Measurements from ENCODE around the gene R3HDM2.
"Not testable (repeated sequence)": the region's sequence is repeated elsewhere in the genome, so short reads cannot be mapped to it uniquely, and the experiment has no call there.

R3HDM2 gene

DNA sequence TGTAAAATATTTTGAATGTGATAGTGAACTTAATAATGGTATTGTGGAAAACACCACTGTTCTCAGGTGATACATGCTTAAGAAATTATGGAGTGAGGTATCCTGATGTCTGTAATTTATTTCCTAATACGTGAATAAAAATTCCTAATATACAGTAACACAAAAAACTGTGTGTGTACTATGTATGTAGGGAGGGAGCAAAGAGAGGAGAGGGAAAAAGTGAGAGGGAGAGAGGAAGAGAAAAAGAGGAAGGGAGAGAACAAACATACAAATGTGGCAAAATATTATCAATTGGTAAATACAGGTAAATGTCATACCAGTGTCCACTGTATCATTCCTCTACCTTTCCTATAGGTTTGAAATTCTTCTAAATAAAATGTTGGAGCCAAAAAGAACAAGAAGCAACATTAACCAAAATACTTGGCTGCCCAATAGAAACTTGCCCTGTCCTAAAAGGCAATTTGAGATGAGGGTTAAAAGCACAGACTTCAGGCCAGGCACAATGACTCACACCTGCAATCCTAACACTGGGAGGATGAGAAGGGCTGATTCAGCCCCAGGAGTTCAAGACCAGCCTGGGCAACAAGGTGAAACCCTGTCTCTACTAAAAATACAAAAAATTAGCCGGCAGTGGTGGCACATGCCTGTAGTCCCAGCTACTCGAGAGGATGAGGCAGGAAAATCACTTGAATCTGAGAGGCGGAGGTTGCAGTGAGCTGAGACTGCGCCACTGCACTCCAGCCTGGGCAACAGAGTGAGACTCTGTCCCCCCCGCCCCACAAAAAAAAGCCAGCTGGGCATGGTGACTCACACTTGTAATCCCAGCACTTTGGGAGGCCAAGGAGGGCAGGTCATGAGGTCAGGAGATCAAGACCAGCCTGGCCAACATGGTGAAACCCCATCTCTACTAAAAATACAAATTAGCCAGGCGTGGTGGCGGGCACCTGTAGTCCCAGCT lies 14.5 kb downstream of the R3HDM2 start:
- no peak overlapping the region for H3K27ac ChIP-seq (ENCODE audit: insufficient read depth in 1 of 2, low read depth in 1 of 2, low read length in 2 of 2, poor library complexity in 1 of 2, severe bottlenecking in 2 of 2)
- peak in 1 of 3 donors; percentile 3 for DNase-seq
- H3K4me1 ChIP-seq (ENCODE audit: control extremely low read depth in 1 of 4, control insufficient read depth in 4 of 4, insufficient read depth in 4 of 4, low read length in 3 of 4), result peaks cover 0 to 5% (median 0%) of the 10 kb centered on the region in 4 experiments
- ChIA-PET CTCF (interaction anchor here (1.5 kb wide), 1 partner anchor 9 kb away, joined by 3 read pairs; no protein-coding TSS in a partner anchor), POLR2A (no interaction called here)
- H3K4me3 ChIP-seq (ENCODE audit: control insufficient read depth in 1 of 7, extremely low read depth in 1 of 7, insufficient read depth in 4 of 7, low read depth in 2 of 7, low read length in 6 of 7), result no peak overlapping the region
- 96% methylated on average over 7 of the region's 8 CpGs for WGBS (ENCODE audit: insufficient coverage)
- peaks cover 0 to 4% (median 3%) of the 10 kb centered on the region in 4 experiments for H3K36me3 ChIP-seq (ENCODE audit: control insufficient read depth in 4 of 4, insufficient read depth in 4 of 4, low read length in 3 of 4)
- H3K27me3 ChIP-seq (replicated peaks in 2 of 5; ENCODE audit: control insufficient read depth in 4 of 5, insufficient read depth in 5 of 5, low read length in 4 of 5), result no peaks in the 10 kb centered on the region
- no peaks in the 10 kb centered on the region for H3K9me3 ChIP-seq (ENCODE audit: control extremely low read depth in 1 of 5, control insufficient read depth in 4 of 5, insufficient read depth in 2 of 5, low read depth in 1 of 5, low read length in 4 of 5)

DNA sequence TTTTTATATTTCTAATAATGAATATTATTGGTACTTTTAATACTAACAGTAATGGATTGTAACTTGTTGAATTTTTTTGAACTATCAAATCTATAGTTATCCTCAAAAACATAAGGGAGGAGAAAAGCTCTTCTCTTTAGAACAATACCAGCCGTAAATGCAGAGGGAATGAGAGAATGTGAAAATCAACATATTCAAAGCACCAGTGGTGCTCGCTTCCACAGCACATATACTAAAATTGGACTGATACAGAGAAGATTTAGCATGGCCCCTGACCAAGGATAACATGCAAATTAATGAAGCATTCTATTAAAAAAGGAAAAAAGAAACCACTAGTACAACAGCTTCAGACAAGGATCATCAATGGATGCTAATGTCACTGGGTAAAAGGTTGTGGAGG lies 15.8 kb downstream of the R3HDM2 start:
- Histone ChIP-seq H3K36me3 (ENCODE audit: control insufficient read depth in 4 of 4, insufficient read depth in 4 of 4, low read length in 3 of 4) (peaks cover 0 to 3% (median 1%) of the 10 kb centered on the region in 4 experiments), H3K27me3 (replicated peaks in 2 of 5; ENCODE audit: control insufficient read depth in 4 of 5, insufficient read depth in 5 of 5, low read length in 4 of 5) (no peaks in the 10 kb centered on the region), H3K4me3 (ENCODE audit: control insufficient read depth in 1 of 7, extremely low read depth in 1 of 7, insufficient read depth in 4 of 7, low read depth in 2 of 7, low read length in 6 of 7) (no peak overlapping the region), H3K4me1 (ENCODE audit: control extremely low read depth in 1 of 4, control insufficient read depth in 4 of 4, insufficient read depth in 4 of 4, low read length in 3 of 4) (peaks cover 0 to 5% (median 0%) of the 10 kb centered on the region in 4 experiments), H3K9me3 (ENCODE audit: control extremely low read depth in 1 of 5, control insufficient read depth in 4 of 5, insufficient read depth in 2 of 5, low read depth in 1 of 5, low read length in 4 of 5) (no peaks in the 10 kb centered on the region), H3K27ac (ENCODE audit: insufficient read depth in 1 of 2, low read depth in 1 of 2, low read length in 2 of 2, poor library complexity in 1 of 2, severe bottlenecking in 2 of 2) (no peak overlapping the region)
- DNase-seq, result no peak
- POLR2A ChIA-PET, result no interaction called here
- WGBS (ENCODE audit: insufficient coverage), result no CpG with 5 or more reads among the region's 2 CpGs
- CTCF ChIA-PET, result interaction anchor here (0.6 kb wide), 1 partner anchor 19 kb away, joined by 3 read pairs; no protein-coding TSS in a partner anchor

DNA sequence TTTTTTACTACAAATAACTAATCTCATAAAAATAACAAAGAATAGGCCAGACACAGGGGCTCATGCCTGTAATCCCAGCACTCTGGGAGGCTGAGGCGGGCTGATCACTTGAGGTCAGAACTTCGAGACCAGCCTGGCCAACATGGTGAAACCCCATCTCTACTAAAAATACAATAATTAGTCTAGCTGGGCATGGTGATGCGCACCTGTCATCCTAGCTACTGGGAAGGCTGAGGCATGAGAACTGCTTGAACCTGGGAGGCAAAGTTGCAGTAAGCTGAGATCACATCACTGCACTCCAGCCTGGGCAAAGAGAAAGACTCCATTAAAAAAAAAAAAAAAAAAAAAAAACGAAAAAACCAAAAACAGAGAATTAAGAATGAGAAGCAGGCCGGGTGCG lies 16.7 kb downstream of the R3HDM2 start:
- 100% methylated on average over 1 of the region's 6 CpGs for WGBS (ENCODE audit: insufficient coverage)
- DNase-seq; H3K4me3 ChIP-seq (ENCODE audit: control insufficient read depth in 1 of 7, extremely low read depth in 1 of 7, insufficient read depth in 4 of 7, low read depth in 2 of 7, low read length in 6 of 7); H3K36me3 ChIP-seq (ENCODE audit: control insufficient read depth in 4 of 4, insufficient read depth in 4 of 4, low read length in 3 of 4); H3K9me3 ChIP-seq (ENCODE audit: control extremely low read depth in 1 of 5, control insufficient read depth in 4 of 5, insufficient read depth in 2 of 5, low read depth in 1 of 5, low read length in 4 of 5); H3K27me3 ChIP-seq (replicated peaks in 2 of 5; ENCODE audit: control insufficient read depth in 4 of 5, insufficient read depth in 5 of 5, low read length in 4 of 5); H3K27ac ChIP-seq (ENCODE audit: insufficient read depth in 1 of 2, low read depth in 1 of 2, low read length in 2 of 2, poor library complexity in 1 of 2, severe bottlenecking in 2 of 2); POLR2A ChIA-PET; H3K4me1 ChIP-seq (ENCODE audit: control extremely low read depth in 1 of 4, control insufficient read depth in 4 of 4, insufficient read depth in 4 of 4, low read length in 3 of 4); CTCF ChIA-PET: not testable (repeated sequence)

DNA sequence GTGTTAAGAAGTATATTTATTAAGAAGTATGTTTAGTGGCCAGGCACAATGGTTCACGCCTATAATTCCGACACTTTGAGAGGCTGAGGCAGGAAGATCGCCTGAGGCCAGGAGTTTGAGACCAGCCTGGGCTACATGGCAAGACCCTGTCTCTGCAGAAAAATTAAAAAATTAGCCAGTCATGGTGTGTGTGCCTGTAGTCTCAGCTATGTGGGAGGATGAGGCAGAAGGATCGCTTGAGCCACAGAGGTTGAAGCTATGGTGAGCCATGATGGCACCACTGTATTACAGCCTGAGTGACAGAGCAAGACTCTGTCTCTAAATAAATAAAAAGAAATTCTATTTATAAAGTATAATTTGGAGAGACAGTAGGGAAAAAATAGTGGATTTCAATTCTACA lies 20.3 kb downstream of the R3HDM2 start:
- no peak overlapping the region for H3K27ac ChIP-seq (ENCODE audit: insufficient read depth in 1 of 2, low read depth in 1 of 2, low read length in 2 of 2, poor library complexity in 1 of 2, severe bottlenecking in 2 of 2)
- ChIA-PET CTCF (interaction anchor here (0.6 to 2.7 kb wide), 9 partner anchors 11 to 77 kb away, joined by 3 to 14 read pairs (median 4); partner anchors contain the start of gene INHBE), POLR2A (interaction anchor here (0.6 kb wide), 1 partner anchor 54 kb away, joined by 3 read pairs; no protein-coding TSS in a partner anchor)
- H3K27me3 ChIP-seq (replicated peaks in 2 of 5; ENCODE audit: control insufficient read depth in 4 of 5, insufficient read depth in 5 of 5, low read length in 4 of 5), result no peaks in the 10 kb centered on the region
- H3K4me3 ChIP-seq (ENCODE audit: control insufficient read depth in 1 of 7, extremely low read depth in 1 of 7, insufficient read depth in 4 of 7, low read depth in 2 of 7, low read length in 6 of 7), result no peak overlapping the region
- H3K9me3 ChIP-seq (ENCODE audit: control extremely low read depth in 1 of 5, control insufficient read depth in 4 of 5, insufficient read depth in 2 of 5, low read depth in 1 of 5, low read length in 4 of 5), result no peaks in the 10 kb centered on the region
- DNase-seq, result no peak
- 100% methylated on average over 4 of the region's 4 CpGs for WGBS (ENCODE audit: insufficient coverage)
- H3K36me3 ChIP-seq (ENCODE audit: control insufficient read depth in 4 of 4, insufficient read depth in 4 of 4, low read length in 3 of 4), result peaks cover 0 to 3% (median 1%) of the 10 kb centered on the region in 4 experiments
- H3K4me1 ChIP-seq (ENCODE audit: control extremely low read depth in 1 of 4, control insufficient read depth in 4 of 4, insufficient read depth in 4 of 4, low read length in 3 of 4), result no peaks in the 10 kb centered on the region

DNA sequence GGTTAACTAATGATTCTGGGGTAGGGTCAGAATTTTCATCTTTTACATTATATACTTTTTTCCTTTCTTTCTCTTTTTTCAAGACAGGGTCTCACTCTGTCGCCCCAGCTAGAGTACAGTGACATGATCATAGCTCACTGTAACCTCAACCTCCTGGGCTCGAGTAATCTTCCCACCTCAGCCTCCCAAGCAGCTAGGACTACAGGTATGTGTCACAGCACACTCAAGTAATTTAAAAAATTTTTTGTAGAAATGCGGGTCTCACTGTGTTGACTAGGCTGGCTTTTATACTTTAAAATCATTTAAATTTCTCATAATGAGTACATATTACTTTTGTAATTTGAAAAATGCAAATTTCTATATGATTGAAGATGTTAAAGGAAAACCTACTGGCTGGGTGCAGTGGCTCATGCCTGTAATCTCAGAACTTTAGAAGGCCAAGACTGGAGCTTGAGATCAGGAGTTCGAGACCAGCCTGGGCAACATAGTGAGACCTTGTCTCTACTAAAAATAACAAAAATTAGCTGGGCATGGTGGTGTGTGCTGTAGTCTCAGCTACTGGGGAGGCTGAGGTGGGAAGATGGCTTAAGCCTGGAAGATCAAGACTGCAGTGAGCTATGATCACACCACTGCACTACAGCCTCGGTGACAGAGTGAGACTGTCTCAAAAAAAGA lies 25.7 kb downstream of the R3HDM2 start:
- WGBS (ENCODE audit: insufficient coverage), result 100% methylated on average over 1 of the region's 5 CpGs
- H3K27me3 ChIP-seq (replicated peaks in 2 of 5; ENCODE audit: control insufficient read depth in 4 of 5, insufficient read depth in 5 of 5, low read length in 4 of 5), result no peaks in the 10 kb centered on the region
- no peaks in the 10 kb centered on the region for H3K9me3 ChIP-seq (ENCODE audit: control extremely low read depth in 1 of 5, control insufficient read depth in 4 of 5, insufficient read depth in 2 of 5, low read depth in 1 of 5, low read length in 4 of 5)
- DNase-seq, result no peak
- no peak overlapping the region for H3K4me3 ChIP-seq (ENCODE audit: control insufficient read depth in 1 of 7, extremely low read depth in 1 of 7, insufficient read depth in 4 of 7, low read depth in 2 of 7, low read length in 6 of 7)
- ChIA-PET CTCF (no interaction called here), POLR2A (no interaction called here)
- no peaks in the 10 kb centered on the region for H3K4me1 ChIP-seq (ENCODE audit: control extremely low read depth in 1 of 4, control insufficient read depth in 4 of 4, insufficient read depth in 4 of 4, low read length in 3 of 4)
- no peaks in the 10 kb centered on the region for H3K36me3 ChIP-seq (ENCODE audit: control insufficient read depth in 4 of 4, insufficient read depth in 4 of 4, low read length in 3 of 4)
- no peak overlapping the region for H3K27ac ChIP-seq (ENCODE audit: insufficient read depth in 1 of 2, low read depth in 1 of 2, low read length in 2 of 2, poor library complexity in 1 of 2, severe bottlenecking in 2 of 2)

- ChIA-PET POLR2A (interaction anchor here (1.2 kb wide), 1 partner anchor 19 kb away, joined by 3 read pairs; no protein-coding TSS in a partner anchor), CTCF (interaction anchor here (0.6 to 1.9 kb wide), 6 partner anchors 13 to 408 kb away, joined by 3 to 9 read pairs (median 4); partner anchors contain the start of gene INHBE)
- not testable (repeated sequence) for H3K4me3 ChIP-seq (ENCODE audit: control insufficient read depth in 1 of 7, extremely low read depth in 1 of 7, insufficient read depth in 4 of 7, low read depth in 2 of 7, low read length in 6 of 7); DNase-seq; H3K27ac ChIP-seq (ENCODE audit: insufficient read depth in 1 of 2, low read depth in 1 of 2, low read length in 2 of 2, poor library complexity in 1 of 2, severe bottlenecking in 2 of 2); H3K4me1 ChIP-seq (ENCODE audit: control extremely low read depth in 1 of 4, control insufficient read depth in 4 of 4, insufficient read depth in 4 of 4, low read length in 3 of 4); H3K36me3 ChIP-seq (ENCODE audit: control insufficient read depth in 4 of 4, insufficient read depth in 4 of 4, low read length in 3 of 4); H3K9me3 ChIP-seq (ENCODE audit: control extremely low read depth in 1 of 5, control insufficient read depth in 4 of 5, insufficient read depth in 2 of 5, low read depth in 1 of 5, low read length in 4 of 5); H3K27me3 ChIP-seq (replicated peaks in 2 of 5; ENCODE audit: control insufficient read depth in 4 of 5, insufficient read depth in 5 of 5, low read length in 4 of 5)
- 93% methylated on average over 3 of the region's 4 CpGs for WGBS (ENCODE audit: insufficient coverage)
Measured at GRCh38 chr12:57402156-57402555, 28.7 kb downstream of the R3HDM2 start.

Data from common myeloid progenitor, CD34-positive (primary cell).